ENCODE measurements around the gene S100A8.

Gene S100A8

DNA sequence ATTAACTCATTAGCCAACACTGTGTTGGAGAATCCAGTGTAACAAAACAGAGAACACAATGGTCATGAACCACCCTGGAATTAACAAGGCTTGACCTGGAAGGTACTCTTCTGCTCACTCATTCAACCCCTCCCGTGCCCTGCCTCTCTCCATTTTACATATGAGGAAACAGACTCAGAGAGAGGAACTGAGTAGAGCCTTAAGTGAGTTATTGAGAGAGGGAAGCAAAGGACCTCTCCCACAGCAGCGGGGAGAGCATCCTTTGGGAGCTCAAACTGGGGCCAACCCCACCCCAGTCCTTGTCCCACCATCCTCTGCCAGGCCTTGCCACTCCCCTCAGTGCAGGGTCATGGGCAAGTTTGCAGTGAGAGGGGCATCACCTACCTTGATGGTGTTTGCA lies 16.8 kb downstream of the S100A8 start:
- Histone ChIP-seq H3K9me2 (replicated peaks; ENCODE audit: insufficient read depth, low read length) (no peaks in the 10 kb centered on the region), H3K4me2 (ENCODE audit: low read depth, low read length, poor library complexity, severe bottlenecking) (no peak overlapping the region)

DNA sequence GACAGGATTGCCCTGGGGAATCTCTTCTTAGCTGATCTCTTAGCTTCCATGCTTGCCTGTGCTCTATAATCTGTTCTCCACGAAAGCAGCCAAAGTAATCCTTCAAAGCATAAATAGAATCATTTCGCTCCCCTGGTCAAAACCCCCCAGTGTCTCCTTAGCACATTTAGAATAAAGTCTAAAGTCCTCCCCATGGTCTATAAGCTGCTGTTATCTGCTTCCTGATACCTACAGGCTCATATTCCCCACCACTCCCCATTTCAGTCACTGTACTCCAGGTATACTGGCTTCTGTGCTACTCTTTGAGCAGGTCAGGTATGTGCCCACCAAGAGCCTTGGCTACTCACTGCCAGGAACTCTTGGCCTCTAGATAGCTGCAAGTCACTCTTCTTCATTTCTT lies 18.3 kb downstream of the S100A8 start:
- Histone ChIP-seq H3K4me2 (ENCODE audit: low read depth, low read length, poor library complexity, severe bottlenecking) (no peak overlapping the region), H3K27ac (ENCODE audit: low read depth, low read length) (no peak overlapping the region), H3K4me3 (ENCODE audit: insufficient read depth, low read length, poor library complexity, severe bottlenecking) (no peak overlapping the region), H3F3A (ENCODE audit: insufficient read depth) (no peaks in the 10 kb centered on the region), H3K79me2 (ENCODE audit: insufficient read depth, low read length) (no peaks in the 10 kb centered on the region), H3K36me3 (ENCODE audit: low read length) (no peaks in the 10 kb centered on the region), H3K9me2 (replicated peaks; ENCODE audit: insufficient read depth, low read length) (no peaks in the 10 kb centered on the region), H3K9ac (ENCODE audit: low read length) (no peak overlapping the region), H3K9me3 (ENCODE audit: insufficient read depth, low read length) (no peaks in the 10 kb centered on the region), H4K20me1 (ENCODE audit: low read depth, low read length) (no peaks in the 10 kb centered on the region), H2AFZ (ENCODE audit: low read depth, low read length, severe bottlenecking) (no peak overlapping the region), H3K27me3 (ENCODE audit: low read length) (no peaks in the 10 kb centered on the region)
- TF ChIP-seq EZH2phosphoT487 (conservative IDR thresholded peaks at IDR 0.05; ENCODE audit: low read length) (no peak), CTCF (IDR thresholded peaks at IDR 0.05; ENCODE audit: insufficient read depth, low read length, poor library complexity, severe bottlenecking) (no peak)

More for the DNA sequence above, 16.8 kb downstream of the S100A8 start:
- H3K27ac ChIP-seq (ENCODE audit: low read depth, low read length) = no peak overlapping the region
- no peaks in the 10 kb centered on the region for H4K20me1 ChIP-seq (ENCODE audit: low read depth, low read length)
- H3K4me3 ChIP-seq (ENCODE audit: insufficient read depth, low read length, poor library complexity, severe bottlenecking) = no peak overlapping the region
- H3K27me3 ChIP-seq (ENCODE audit: low read length) = no peaks in the 10 kb centered on the region
- no peak overlapping the region for H2AFZ ChIP-seq (ENCODE audit: low read depth, low read length, severe bottlenecking)
- H3K9me3 ChIP-seq (ENCODE audit: insufficient read depth, low read length) = no peaks in the 10 kb centered on the region
- no peaks in the 10 kb centered on the region for H3K36me3 ChIP-seq (ENCODE audit: low read length)
- H3K9ac ChIP-seq (ENCODE audit: low read length) = no peak overlapping the region
- H3K79me2 ChIP-seq (ENCODE audit: insufficient read depth, low read length) = no peaks in the 10 kb centered on the region
- H3F3A ChIP-seq (ENCODE audit: insufficient read depth) = no peaks in the 10 kb centered on the region
- TF ChIP-seq EZH2phosphoT487 (conservative IDR thresholded peaks at IDR 0.05; ENCODE audit: low read length) = no peak
- TF ChIP-seq CTCF (IDR thresholded peaks at IDR 0.05; ENCODE audit: insufficient read depth, low read length, poor library complexity, severe bottlenecking) = no peak

DNA sequence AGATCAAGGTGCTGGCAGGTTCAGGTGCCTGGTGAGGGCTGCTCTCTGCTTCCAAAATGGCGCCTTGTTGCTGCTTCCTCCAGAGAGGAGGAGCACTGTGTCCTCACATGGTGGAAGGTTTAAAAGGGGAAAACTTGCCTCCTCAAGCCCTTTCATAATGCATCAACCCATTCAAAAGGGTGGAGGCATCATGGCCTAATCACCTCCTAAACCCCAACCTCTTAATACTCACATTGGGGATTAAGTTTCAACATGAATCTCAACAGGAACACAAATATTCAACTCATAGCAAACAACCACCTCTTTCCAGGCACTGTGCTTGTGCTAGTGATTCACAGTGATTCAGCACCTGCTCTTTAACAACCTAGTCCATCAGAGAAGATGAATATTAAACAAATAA lies 19.6 kb downstream of the S100A8 start:
- H3K9me2 ChIP-seq (replicated peaks; ENCODE audit: insufficient read depth, low read length) = no peaks in the 10 kb centered on the region
- no peaks in the 10 kb centered on the region for H3K36me3 ChIP-seq (ENCODE audit: low read length)
- H4K20me1 ChIP-seq (ENCODE audit: low read depth, low read length) = no peaks in the 10 kb centered on the region
- H3K9me3 ChIP-seq (ENCODE audit: insufficient read depth, low read length) = no peaks in the 10 kb centered on the region
- no peak overlapping the region for H3K9ac ChIP-seq (ENCODE audit: low read length)
- no peak overlapping the region for H3K4me3 ChIP-seq (ENCODE audit: insufficient read depth, low read length, poor library complexity, severe bottlenecking)
- no peak overlapping the region for H3K27ac ChIP-seq (ENCODE audit: low read depth, low read length)
- no peaks in the 10 kb centered on the region for H3K27me3 ChIP-seq (ENCODE audit: low read length)
- TF ChIP-seq CTCF (IDR thresholded peaks at IDR 0.05; ENCODE audit: insufficient read depth, low read length, poor library complexity, severe bottlenecking) (no peak), EZH2phosphoT487 (conservative IDR thresholded peaks at IDR 0.05; ENCODE audit: low read length) (no peak)
- no peaks in the 10 kb centered on the region for H3K79me2 ChIP-seq (ENCODE audit: insufficient read depth, low read length)
- H2AFZ ChIP-seq (ENCODE audit: low read depth, low read length, severe bottlenecking) = no peak overlapping the region
- H3F3A ChIP-seq (ENCODE audit: insufficient read depth) = no peaks in the 10 kb centered on the region
- no peak overlapping the region for H3K4me2 ChIP-seq (ENCODE audit: low read depth, low read length, poor library complexity, severe bottlenecking)
